Stimulated activated CD4-positive, alpha-beta T cell treated with anti-CD3 and anti-CD28 coated beads, Interleukin-4, amount 100 ng/mL, for 24 hours (primary cell): ENCODE measurements around the gene DTNB.
"Not testable (repeated sequence)": the region's sequence is repeated elsewhere in the genome, so short reads cannot be mapped to it uniquely, and the experiment has no call there.

ENCODE experiments used
- DNase-seq: peaks from one replicate; pipeline ENCODE4 v3.0.0-alpha.2; 2020

DTNB gene

GRCh38 chr2:25411281-25411680, 262.1 kb downstream of the DTNB start:
- no peak for DNase-seq

GRCh38 chr2:25410370-25410769, 263.0 kb downstream of the DTNB start:
- no peak for DNase-seq

GRCh38 chr2:25409468-25409867, 263.9 kb downstream of the DTNB start:
- DNase-seq = no peak

GRCh38 chr2:25409044-25409443, 264.3 kb downstream of the DTNB start:
- no peak for DNase-seq

- no peak for DNase-seq
Observed at GRCh38 chr2:25405611-25406295, 267.6 kb downstream of the DTNB start.

- DNase-seq = not testable (repeated sequence)
Observed at GRCh38 chr2:25403120-25403760, 270.1 kb downstream of the DTNB start.

- no peak for DNase-seq
Observed at GRCh38 chr2:25402477-25402876, 270.9 kb downstream of the DTNB start.

- no peak for DNase-seq
Observed at GRCh38 chr2:25401307-25402026, 271.9 kb downstream of the DTNB start.

- DNase-seq = no peak
Observed at GRCh38 chr2:25400576-25401216, 272.7 kb downstream of the DTNB start.

- no peak for DNase-seq
Observed at GRCh38 chr2:25400169-25400568, 273.2 kb downstream of the DTNB start.

- no peak for DNase-seq
Observed at GRCh38 chr2:25398534-25398933, 274.8 kb downstream of the DTNB start.

GRCh38 chr2:25397777-25398176, 275.6 kb downstream of the DTNB start:
- DNase-seq = no peak

GRCh38 chr2:25389161-25389560, 284.2 kb downstream of the DTNB start:
- no peak for DNase-seq

- no peak for DNase-seq
Observed at GRCh38 chr2:25388491-25388890, 284.9 kb downstream of the DTNB start.

GRCh38 chr2:25387876-25388449, 285.4 kb downstream of the DTNB start:
- no peak for DNase-seq

- no peak for DNase-seq
Observed at GRCh38 chr2:25386971-25387875, 286.2 kb downstream of the DTNB start.

- no peak for DNase-seq
Observed at GRCh38 chr2:25385910-25386309, 287.5 kb downstream of the DTNB start.

- no peak for DNase-seq
Observed at GRCh38 chr2:25383806-25384205, 289.6 kb downstream of the DTNB start.

GRCh38 chr2:25381502-25381901, 291.9 kb downstream of the DTNB start:
- DNase-seq = no peak

- no peak for DNase-seq
Observed at GRCh38 chr2:25380586-25381375, 292.6 kb downstream of the DTNB start.

GRCh38 chr2:25380023-25380422, 293.4 kb downstream of the DTNB start:
- no peak for DNase-seq
